ENCODE data around the gene SPATA2L. TPM values are rescaled to one million over a fixed set of nuclear protein-coding genes. Genes with fewer than 3 reads are reported as not detected.
A peak's percentile ranks its signal among the peaks of the same experiment; 100 is the strongest.

The SPATA2L gene
- total and polyA plus RNA-seq, 2 of the 13 experiments (the other 11 are each of a cell fraction or from before 2014, with no cell fraction given): 9.1 to 20.7 TPM

- TF ChIP-seq PRDM15 (CRISPR knock-in tag; IDR thresholded peaks at IDR 0.05) (peak; percentile 42; the same call in 1 of the 2 replicates), ZNF710 (CRISPR knock-in tag; IDR thresholded peaks at IDR 0.05; ENCODE audit: borderline replicate concordance) (peak; percentile 67; the same call in 1 of the 2 replicates), ATF7 (IDR thresholded peaks at IDR 0.05) (no peak), ATF7 (CRISPR knock-in tag; IDR thresholded peaks at IDR 0.05) (0 out of 2 replicates have a peak, but pooled peaks have one; percentile 56), FOXA1 (IDR thresholded peaks at IDR 0.05) (no peak), FOXA1 (CRISPR knock-in tag; IDR thresholded peaks at IDR 0.05) (no peak), ZNF574 (CRISPR knock-in tag; IDR thresholded peaks at IDR 0.05) (no peak; the same call in 1 of the 2 replicates), SALL2 (CRISPR knock-in tag; IDR thresholded peaks at IDR 0.05) (0 out of 2 replicates have a peak, but pooled peaks have one; percentile 18), ELK4 (CRISPR knock-in tag; IDR thresholded peaks at IDR 0.05; ENCODE audit: borderline replicate concordance) (0 out of 2 replicates have a peak, but pooled peaks have one; percentile 35), ZSCAN5A (CRISPR knock-in tag; IDR thresholded peaks at IDR 0.05; ENCODE audit: borderline replicate concordance) (0 out of 2 replicates have a peak, but pooled peaks have one; percentile 69), SP4 (CRISPR knock-in tag; IDR thresholded peaks at IDR 0.05) (0 out of 2 replicates have a peak, but pooled peaks have one; percentile 24), ZNF44 (CRISPR knock-in tag; IDR thresholded peaks at IDR 0.05) (peak; percentile 83; the same call in 1 of the 2 replicates), ZNF598 (CRISPR knock-in tag; IDR thresholded peaks at IDR 0.05; ENCODE audit: borderline replicate concordance) (0 out of 2 replicates have a peak, but pooled peaks have one; percentile 68), KDM5B (CRISPR knock-in tag; IDR thresholded peaks at IDR 0.05; ENCODE audit: borderline replicate concordance) (peak; percentile 93)
Observed at GRCh38 chr16:89695086-89695874, 6.2 kb downstream of the SPATA2L start (continued).
